MM.1S (cell line): ENCODE results near the gene SPOP.

Experiments
- CTCF ChIP-seq: fragments of 300-600 bp; sonication (generic); IDR thresholded peaks from 2 replicates; pipeline ENCODE4 v1.5.1; 2016; ENCODE audit warnings: antibody characterized with exemption, low read length, mixed read lengths
- EZH2 ChIP-seq: fragments of 300-600 bp; sonication (generic); optimal IDR thresholded peaks from 2 replicates; pipeline ENCODE3; 2017; ENCODE audit warnings: low read depth, mild to moderate bottlenecking, antibody characterized with exemption, low read length, mixed read lengths
- EZH2phosphoT487 ChIP-seq: fragments of 300-600 bp; sonication (generic); IDR thresholded peaks from 2 replicates; pipeline ENCODE4 v1.6.1; 2018; ENCODE audit warnings: antibody characterized with exemption, low read length

- TF ChIP-seq EZH2phosphoT487 (no peak), CTCF (no peak), EZH2 (no peak)
Measured at GRCh38 chr17:49676276-49676868, 1.5 kb downstream of the SPOP start.
